22Rv1 (cell line): Measurements from ENCODE around the gene MRPL11.

Source experiments
- H3K27ac ChIP-seq: fragments of 450-650 bp; 2 replicates; pipeline ENCODE4 v1.5.1; 2017
- ZFX ChIP-seq: fragments of 450-650 bp; IDR thresholded peaks from 2 replicates; pipeline ENCODE4 v1.6.1; 2017; ENCODE audit warnings: antibody characterized with exemption, borderline replicate concordance
- TF ChIP-seq, protein P1 (sequence below): fragments of 450-650 bp; IDR thresholded peaks from 2 replicates; pipeline ENCODE4 v1.5.1; 2017; ENCODE audit warnings: mild to moderate bottlenecking

Gene MRPL11

DNA sequence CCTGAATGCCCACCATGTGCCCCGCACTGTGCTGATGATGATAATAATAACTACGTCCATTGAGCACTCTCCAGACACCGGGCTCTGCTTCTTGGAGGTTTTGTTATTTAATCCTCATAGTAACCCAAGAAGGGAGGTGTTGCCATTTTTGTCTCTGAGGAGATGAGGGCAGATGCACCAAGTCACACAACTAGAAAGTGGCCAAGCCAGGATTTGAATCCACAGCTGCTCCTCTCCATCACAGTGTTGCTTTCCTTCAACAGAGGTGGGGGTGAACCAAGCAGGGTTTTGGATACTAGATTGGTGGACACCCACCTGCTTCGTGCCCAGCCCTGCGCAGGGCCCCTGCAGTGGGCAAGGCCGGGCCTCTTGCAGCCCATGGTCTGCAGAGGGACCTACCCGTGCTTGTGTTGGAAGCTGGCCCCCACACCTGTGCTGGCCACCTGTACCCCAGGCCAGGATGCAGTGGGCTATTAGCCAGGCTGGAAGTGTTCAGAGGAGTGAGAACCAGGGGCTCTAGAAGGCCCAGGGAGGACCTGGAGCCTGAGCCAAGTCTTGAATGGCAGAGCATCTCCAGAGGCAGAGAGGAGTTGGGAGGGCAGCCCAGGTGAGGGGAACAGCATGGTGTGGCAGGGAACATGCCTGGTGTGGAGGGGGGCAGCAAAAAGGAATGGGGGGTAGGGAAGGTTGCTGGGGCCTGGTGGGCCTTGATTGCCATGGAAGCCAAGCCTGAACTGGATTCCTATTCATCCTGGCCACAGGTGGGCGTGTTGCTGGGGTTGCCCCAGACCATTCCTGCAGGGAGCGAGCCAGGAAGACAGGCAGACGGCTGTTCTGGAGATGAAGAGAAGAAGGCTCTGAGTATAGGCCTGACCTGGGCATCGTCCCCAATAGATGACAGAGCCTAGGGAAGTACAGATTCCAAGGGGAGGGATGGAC lies 38.9 kb upstream of the MRPL11 start:
- H3K27ac ChIP-seq, result peak overlapping the region; percentile 29; the same call in 1 of the 2 replicates
- TF ChIP-seq ZFX, result no peak
- TF ChIP-seq, protein P1, sequence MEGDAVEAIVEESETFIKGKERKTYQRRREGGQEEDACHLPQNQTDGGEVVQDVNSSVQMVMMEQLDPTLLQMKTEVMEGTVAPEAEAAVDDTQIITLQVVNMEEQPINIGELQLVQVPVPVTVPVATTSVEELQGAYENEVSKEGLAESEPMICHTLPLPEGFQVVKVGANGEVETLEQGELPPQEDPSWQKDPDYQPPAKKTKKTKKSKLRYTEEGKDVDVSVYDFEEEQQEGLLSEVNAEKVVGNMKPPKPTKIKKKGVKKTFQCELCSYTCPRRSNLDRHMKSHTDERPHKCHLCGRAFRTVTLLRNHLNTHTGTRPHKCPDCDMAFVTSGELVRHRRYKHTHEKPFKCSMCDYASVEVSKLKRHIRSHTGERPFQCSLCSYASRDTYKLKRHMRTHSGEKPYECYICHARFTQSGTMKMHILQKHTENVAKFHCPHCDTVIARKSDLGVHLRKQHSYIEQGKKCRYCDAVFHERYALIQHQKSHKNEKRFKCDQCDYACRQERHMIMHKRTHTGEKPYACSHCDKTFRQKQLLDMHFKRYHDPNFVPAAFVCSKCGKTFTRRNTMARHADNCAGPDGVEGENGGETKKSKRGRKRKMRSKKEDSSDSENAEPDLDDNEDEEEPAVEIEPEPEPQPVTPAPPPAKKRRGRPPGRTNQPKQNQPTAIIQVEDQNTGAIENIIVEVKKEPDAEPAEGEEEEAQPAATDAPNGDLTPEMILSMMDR, result no peak

DNA sequence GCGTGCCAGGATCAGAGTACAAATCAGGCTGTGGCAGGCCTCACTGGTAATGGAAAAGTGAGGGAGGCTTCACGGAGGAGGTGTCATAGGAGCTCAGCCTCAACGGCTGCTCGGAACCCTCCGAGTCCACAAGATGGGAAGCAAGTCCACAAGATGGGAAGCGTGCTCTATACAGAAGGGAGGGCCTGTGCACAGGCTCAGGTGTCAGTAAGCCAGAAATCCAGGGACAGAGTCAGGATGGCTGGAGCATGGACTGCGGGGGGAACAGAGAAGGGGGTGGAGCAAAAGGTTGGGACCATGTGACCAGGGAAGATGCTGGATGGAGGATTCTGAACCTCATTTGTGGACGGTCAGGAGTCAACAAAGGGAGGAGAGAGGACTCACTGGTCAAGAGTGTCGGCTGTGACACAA lies 38.2 kb upstream of the MRPL11 start:
- peak overlapping the region; percentile 29; the same call in 1 of the 2 replicates for H3K27ac ChIP-seq
- TF ChIP-seq ZFX, result no peak
- TF ChIP-seq, protein P1, result no peak

DNA sequence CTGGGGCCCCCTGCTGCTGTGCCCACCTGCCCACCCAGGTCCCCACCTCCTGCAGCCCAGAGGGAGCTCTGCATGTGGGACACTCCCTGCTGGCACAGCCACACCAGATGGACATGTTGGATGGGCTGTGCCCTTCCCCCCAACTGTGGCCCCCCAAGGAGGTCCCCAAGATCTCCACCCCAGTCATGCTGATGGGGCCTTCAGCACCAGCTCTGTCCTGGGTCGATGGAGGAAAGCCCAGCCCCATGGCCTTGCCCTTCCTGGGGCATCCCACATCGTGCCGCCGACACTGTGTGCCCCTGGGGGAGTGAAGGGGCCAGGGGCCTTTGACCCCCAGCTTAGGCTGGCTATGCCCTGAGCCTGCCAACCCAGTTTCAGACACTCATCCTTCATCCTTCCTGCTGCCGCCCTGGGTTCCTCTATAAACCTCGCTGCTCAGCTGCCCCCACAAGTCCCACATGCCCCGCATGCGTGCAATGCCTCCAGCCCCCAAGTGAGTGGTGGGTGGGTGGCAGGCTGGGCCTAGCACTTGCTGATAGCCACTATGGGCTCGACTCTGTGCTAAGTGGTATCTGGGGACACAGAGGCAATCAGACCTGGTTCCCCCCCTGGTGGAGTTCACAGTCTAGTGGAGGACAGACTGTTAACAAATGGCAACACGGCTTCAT lies 37.7 kb upstream of the MRPL11 start:
- peak overlapping the region; percentile 29; the same call in 1 of the 2 replicates for H3K27ac ChIP-seq

DNA sequence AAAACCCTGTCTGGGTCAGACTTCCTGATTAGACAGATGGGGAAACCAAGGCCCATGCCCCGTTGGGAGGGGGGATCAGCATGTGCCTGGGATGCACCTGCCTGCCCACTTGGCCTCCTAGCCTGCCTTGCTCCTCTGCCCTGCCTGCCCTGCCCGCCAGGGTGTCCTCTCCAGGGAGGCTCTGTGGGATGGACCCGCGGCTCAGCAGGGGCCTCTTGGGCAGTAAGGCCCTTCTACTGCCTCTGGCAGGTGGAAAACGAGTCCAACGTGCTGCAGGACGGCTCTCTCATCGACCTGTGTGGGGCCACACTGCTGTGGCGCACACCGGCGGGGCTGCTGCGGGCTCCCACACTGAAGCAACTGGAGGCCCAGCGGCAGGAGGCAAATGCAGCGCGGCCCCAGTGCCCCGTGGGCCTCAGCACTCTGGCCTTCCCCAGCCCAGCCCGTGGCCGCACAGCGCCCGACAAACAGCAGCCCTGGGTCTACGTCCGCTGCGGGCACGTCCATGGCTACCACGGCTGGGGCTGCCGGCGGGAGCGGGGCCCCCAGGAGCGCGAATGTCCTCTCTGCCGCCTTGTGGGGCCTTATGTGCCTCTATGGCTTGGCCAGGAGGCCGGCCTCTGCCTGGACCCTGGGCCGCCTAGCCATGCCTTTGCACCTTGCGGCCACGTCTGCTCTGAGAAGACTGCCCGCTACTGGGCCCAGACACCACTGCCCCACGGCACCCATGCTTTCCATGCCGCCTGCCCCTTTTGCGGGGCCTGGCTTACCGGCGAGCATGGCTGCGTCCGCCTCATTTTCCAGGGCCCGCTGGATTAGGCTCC lies 36.9 kb upstream of the MRPL11 start:
- H3K27ac ChIP-seq, result no peak overlapping the region
- TF ChIP-seq, protein P1, result no peak
- TF ChIP-seq ZFX, result no peak

More for the DNA sequence above, 37.7 kb upstream of the MRPL11 start:
- no peak for TF ChIP-seq ZFX
- TF ChIP-seq, protein P1, result no peak

DNA sequence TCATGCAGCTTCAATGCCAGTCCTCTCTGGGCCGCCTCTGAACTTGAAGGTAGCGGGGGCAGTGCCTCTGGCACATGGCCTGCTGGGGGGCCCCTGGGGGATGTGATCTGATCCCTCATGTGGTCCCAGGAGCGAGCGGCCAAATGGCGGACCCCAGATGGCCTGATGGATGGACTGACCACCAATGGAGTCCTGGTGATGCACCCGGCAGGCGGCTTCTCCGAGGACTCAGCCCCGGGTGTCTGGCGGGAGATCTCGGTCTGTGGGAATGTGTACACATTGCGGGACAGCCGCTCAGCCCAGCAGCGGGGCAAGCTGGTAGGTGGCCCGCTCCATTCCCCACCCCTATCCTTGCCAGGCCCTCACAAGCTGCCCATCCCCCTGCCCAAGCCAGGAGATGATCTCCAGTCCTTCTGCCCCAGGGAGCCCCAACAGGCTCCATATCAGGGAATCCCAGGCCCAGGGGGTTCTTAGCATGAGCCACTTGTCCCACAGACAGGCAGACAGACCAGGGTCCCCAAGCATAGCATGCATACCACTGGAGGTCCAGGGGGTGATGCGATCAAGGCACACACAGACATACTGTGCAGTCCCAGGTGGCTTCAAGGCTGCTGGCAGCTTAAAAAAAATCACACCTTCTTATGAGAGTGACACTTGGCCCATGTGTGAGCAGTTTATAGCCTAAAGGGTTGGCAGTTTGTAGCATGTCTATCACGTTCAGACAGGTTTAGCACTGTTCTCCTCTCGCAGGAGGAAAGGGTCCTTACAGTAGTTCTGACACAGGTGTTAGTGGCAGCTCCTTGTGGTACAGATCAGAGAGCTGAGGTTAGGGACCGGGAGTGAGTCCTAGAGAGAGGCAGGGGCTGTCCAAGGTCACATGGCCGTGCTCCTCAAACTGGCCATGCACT lies 35.2 kb upstream of the MRPL11 start:
- TF ChIP-seq ZFX, result no peak
- no peak overlapping the region for H3K27ac ChIP-seq

DNA sequence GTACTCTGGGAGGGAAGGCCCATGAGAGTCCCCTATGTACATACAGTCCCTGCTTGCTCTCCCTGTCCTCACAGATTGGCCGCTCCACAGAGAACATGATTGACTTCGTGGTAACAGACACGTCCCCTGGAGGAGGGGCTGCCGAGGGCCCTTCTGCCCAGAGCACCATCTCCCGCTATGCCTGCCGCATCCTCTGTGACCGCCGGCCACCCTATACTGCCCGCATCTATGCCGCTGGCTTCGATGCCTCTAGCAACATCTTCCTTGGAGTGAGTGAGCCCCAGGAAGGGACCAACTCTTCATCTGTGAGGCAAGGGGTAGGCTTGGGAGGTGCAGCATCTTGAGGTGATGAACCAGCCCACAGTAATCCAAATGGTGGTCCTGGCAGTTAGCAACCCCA lies 34.5 kb upstream of the MRPL11 start:
- H3K27ac ChIP-seq, result no peak overlapping the region
- TF ChIP-seq ZFX, result no peak
- TF ChIP-seq, protein P1, result no peak
